ENCODE results near the gene DIS3L.

The DIS3L gene

DNA sequence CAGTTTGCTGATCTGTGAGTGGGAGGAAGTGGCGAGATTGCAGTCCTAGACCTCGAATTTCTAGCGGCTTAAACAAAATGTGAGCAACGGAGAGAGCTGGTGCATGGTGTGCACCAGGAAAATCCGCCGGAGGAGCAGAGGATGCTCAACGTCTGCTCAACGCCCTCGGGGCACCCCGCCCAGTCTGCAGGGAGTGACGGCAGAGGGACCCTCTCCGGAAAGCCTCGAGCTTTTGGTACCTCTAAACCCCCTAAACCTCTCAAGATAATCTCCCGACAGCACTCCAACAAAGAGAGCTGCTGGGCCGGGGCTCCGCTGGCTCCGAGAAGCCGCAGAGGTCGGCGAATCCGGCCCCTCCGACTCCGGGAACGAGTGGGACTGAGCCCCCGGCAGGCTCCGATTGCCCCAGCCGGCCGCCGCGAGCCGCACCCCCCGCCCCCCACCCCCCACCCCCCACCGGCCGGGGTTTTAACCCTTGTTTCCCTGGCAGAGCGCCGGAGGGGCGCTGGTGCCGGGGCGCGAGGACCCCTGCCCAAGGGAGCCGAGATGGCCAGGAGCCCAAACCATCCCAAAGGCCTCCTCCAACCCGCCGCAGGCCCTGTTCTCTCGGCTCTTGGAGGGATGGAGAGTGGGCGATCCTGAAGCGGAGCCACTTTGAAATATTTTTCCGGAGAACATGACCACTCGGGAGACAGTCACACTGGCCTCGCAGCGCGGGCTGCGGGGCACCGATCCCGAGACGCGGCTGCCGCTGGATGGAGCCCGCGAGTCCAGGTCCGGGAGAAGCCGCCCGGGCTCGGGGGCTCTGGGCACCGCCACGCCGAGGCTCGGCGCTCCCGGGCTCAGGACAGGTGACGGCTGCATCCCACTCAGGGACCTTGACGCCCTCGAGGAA is 41.3 kb upstream of the DIS3L start:
- Histone ChIP-seq H3K27me3 (replicated peaks) (peaks cover 71% of the 10 kb centered on the region), H3K36me3 (replicated peaks) (no peaks in the 10 kb centered on the region), H3K27ac (no peak overlapping the region), H3K4me3 (ENCODE audit: low read depth, low read length) (peak overlapping the region; percentile 43)
- in situ Hi-C loops (cut with HindIII; ENCODE audit: low pct_ligation_motif_present, low sequenced_read_pairs) = no loop called here
- DNase-seq = peak; percentile 9
- TF ChIP-seq, protein P1, sequence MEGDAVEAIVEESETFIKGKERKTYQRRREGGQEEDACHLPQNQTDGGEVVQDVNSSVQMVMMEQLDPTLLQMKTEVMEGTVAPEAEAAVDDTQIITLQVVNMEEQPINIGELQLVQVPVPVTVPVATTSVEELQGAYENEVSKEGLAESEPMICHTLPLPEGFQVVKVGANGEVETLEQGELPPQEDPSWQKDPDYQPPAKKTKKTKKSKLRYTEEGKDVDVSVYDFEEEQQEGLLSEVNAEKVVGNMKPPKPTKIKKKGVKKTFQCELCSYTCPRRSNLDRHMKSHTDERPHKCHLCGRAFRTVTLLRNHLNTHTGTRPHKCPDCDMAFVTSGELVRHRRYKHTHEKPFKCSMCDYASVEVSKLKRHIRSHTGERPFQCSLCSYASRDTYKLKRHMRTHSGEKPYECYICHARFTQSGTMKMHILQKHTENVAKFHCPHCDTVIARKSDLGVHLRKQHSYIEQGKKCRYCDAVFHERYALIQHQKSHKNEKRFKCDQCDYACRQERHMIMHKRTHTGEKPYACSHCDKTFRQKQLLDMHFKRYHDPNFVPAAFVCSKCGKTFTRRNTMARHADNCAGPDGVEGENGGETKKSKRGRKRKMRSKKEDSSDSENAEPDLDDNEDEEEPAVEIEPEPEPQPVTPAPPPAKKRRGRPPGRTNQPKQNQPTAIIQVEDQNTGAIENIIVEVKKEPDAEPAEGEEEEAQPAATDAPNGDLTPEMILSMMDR (IDR thresholded peaks at IDR 0.05; ENCODE audit: low read depth, low read length, missing control alignments) = peak; percentile 73

DNA sequence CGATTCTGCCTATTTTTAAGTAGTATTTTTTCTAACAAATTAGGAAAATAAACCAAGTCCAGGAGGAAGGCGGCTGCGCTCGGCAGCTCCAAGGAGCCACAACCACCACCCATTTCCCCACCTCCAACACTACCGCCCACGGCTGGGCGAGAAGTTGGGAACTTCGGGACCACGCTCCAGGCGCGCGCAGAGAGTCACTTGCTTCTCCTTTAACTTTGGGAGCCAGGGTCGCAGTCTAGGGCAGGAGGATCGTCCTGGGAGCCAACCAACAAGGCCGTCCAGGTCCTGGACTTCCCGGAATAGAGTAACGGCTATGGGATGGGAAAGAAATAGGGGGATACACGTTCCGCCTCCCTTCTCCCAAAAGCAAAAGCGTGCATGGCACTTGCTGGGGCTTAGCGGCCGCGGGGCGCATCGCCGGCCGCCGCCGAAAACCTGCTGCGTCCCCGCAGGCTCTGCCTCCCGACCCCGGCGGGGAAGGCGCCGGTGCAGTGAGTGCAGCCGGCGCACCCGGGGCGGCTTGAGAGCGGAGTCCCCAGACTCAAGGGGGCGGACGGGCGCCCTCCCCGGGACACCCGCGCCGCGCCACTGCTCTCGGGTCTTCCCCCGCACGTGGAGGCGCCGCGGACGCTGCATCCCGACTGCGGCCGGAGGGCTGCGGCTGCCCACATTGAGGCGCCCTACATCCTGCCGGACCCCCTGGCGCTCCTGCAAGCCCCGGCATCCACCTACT is 40.5 kb upstream of the DIS3L start:
- H3K27me3 ChIP-seq (replicated peaks) = peaks cover 68% of the 10 kb centered on the region
- TF ChIP-seq, protein P1 (IDR thresholded peaks at IDR 0.05; ENCODE audit: low read depth, low read length, missing control alignments) = no peak
- H3K27ac ChIP-seq = no peak overlapping the region
- in situ Hi-C loops (cut with HindIII; ENCODE audit: low pct_ligation_motif_present, low sequenced_read_pairs) = no loop called here
- DNase-seq = no peak
- peak overlapping the region; percentile 43 for H3K4me3 ChIP-seq (ENCODE audit: low read depth, low read length)
- H3K36me3 ChIP-seq (replicated peaks) = no peaks in the 10 kb centered on the region

DNA sequence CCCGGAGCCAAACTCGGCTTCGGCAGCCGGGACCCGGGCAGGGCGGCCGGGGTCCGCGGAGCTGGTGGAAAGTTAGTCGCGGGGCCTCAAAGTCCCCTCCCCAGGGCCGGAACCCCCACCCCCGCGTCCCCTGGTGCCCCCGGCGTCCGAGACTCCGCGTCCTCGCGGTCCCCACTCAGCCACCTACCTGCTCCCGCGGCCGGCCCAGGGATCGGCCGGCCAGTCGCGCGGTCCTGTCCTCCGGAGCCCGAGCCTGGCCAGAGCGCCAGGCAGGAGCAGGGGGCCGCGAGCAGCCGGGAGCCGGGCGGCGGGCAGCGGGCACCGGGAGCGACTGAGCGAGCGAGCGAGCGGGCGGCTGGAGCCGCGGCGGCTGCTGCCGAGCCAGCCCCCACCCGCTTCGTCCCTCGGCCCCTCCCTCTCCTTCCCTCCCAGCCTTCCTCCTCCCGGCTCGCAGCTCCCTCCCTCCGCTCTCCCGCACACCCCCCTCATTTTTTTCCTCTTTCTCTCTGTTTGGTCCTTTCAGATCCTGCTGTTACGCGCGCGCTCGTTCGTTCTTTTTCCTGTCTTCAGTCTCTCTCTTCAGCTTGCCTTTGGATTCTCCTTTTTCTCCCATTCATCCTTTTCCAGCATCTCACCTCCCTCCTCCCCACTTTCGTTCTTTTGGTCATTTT is 39.8 kb upstream of the DIS3L start, which contains the start of gene MEGF11:
TSS of gene MEGF11 (minus strand) at position 333 of the 671 bp plus-strand sequence. CDS start 125,347 bp downstream, outside the sequence.
- DNase-seq = no peak
- Histone ChIP-seq H3K36me3 (replicated peaks) (no peaks in the 10 kb centered on the region), H3K27ac (no peak within 1 kb of the TSS), H3K4me3 (ENCODE audit: low read depth, low read length) (peak within 1 kb of the TSS; percentile 43), H3K27me3 (replicated peaks) (peaks cover 65% of the 10 kb centered on the region)
- in situ Hi-C loops (cut with HindIII; ENCODE audit: low pct_ligation_motif_present, low sequenced_read_pairs) = no loop called here
- TF ChIP-seq, protein P1 (IDR thresholded peaks at IDR 0.05; ENCODE audit: low read depth, low read length, missing control alignments) = no peak

DNA sequence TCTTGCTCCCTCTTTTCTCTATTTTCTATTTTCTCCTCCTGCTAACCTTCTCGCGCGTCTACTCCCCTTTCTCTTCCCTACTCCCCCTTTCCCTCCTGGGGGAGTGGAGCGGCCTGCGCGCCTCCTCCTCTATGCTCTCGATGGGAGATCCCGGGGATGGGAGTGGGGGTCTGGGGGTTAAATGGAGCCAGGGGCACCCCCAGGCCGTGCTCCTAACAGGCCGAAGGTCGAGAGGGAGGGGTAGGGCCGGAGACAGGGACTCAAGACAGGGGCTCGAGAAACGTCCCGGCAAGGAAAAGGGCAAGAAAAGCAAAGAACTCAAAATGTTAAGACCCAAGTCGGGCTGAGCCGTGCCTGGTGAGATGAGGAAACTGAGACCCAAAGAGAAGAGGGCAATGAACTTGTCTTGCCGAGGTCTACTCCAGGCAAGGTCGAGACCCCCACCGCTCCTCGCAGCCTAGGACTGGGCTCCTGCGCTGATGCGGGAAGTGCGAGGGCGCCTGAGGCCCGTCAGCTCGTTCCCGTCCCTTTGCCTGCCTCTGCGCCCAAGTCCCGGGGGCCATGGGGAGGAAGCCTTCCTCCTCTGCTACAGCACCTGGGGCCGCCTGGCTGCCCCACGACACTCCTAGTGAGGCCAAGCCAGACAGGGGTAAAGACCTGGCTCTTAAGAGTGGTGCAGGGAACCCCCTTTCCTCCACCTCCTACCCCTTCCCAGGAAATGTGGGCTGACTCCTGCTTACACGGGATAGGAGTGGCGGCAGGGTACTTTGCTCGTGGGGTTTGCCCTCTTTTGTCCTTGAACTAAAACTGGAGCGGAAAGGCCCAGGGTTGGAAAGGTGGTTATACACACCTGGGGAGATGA is 39.0 kb upstream of the DIS3L start:
- DNase-seq = no peak
- Histone ChIP-seq H3K27ac (no peak overlapping the region), H3K27me3 (replicated peaks) (peaks cover 65% of the 10 kb centered on the region), H3K36me3 (replicated peaks) (no peaks in the 10 kb centered on the region), H3K4me3 (ENCODE audit: low read depth, low read length) (peak overlapping the region; percentile 35)
- TF ChIP-seq, protein P1 (IDR thresholded peaks at IDR 0.05; ENCODE audit: low read depth, low read length, missing control alignments) = no peak
- in situ Hi-C loops (cut with HindIII; ENCODE audit: low pct_ligation_motif_present, low sequenced_read_pairs) = no loop called here
